A549 (cell line): Measurements from ENCODE around the gene DVL2. TPM values are rescaled to one million over a fixed set of nuclear protein-coding genes. Genes with fewer than 3 reads are reported as not detected.

Source experiments
- ATAC-seq, 2 experiments: fragments of 200-7000 bp in 1 of 2; fragments of >200 bp in 1 of 2; cut with Nextera tagmentation in 1 of 2; cut with Tn5 transposase in 1 of 2; 3 replicates each; pipeline versions ENCODE4 v1.8.0 to v1.9.1; 2018 to 2020; ENCODE audit warnings: mild to moderate bottlenecking in 1 of 2, moderate library complexity in 1 of 2
- CTCF ChIA-PET: fragments of 300-600 bp; sonication (Branson Sonifier 250); formaldehyde crosslinking; extraction: SDS; loops from one replicate; lab custom pipeline; 2021; ENCODE audit warnings: antibody characterized with exemption, inconsistent platforms; lab: Yijun Ruan, JAX
- POLR2A ChIA-PET: fragments of 350-600 bp; formaldehyde crosslinking; extraction: SDS; loops from one replicate; lab custom pipeline; 2021; ENCODE audit warnings: antibody characterized with exemption, inconsistent platforms; lab: Yijun Ruan, JAX
- DNase-seq, 2 experiments: peaks; one replicate each; pipeline versions ENCODE4 v3.0.0 to v3.0.0-alpha.2; 2011 to 2016; ENCODE audit warnings: low read depth in 1 of 2, low spot score in 1 of 2
- FAIRE-seq: peaks from 2 replicates; lab custom pipeline; 2011; peaks lifted over from hg19 to GRCh38; lab: Jason Lieb, UNC
- H3K27ac ChIP-seq, 2 experiments: fragments of >200 bp; sonication (Bioruptor Twin); formaldehyde crosslinking; 3 replicates each; pipeline ENCODE4 v1.5.1; 2016 to 2017
- H3K4me1 ChIP-seq: fragments of >200 bp; sonication (Bioruptor Twin); formaldehyde crosslinking; 3 replicates; pipeline ENCODE4 v1.6.1; 2016
- H3K4me2 ChIP-seq: fragments of >200 bp; sonication (Bioruptor Twin); formaldehyde crosslinking; 3 replicates; pipeline ENCODE4 v1.6.1; 2016
- H3K4me3 ChIP-seq: fragments of >200 bp; sonication (Bioruptor Twin); formaldehyde crosslinking; 3 replicates; pipeline ENCODE4 v1.5.1; 2016
- H3K9me3 ChIP-seq: fragments of >200 bp; sonication (Bioruptor Twin); formaldehyde crosslinking; 3 replicates; pipeline ENCODE4 v1.6.1; 2016
- BHLHE40 ChIP-seq: IDR thresholded peaks from 2 replicates; pipeline ENCODE4 v1.6.1; 2012; ENCODE audit warnings: low read depth, low read length, inconsistent platforms
- CHD2 ChIP-seq: fragments of 150-350 bp; IDR thresholded peaks from 2 replicates; pipeline ENCODE4 v1.6.1; 2014; ENCODE audit warnings: low read length; ENCODE audit not compliant: partially characterized antibody
- EHMT2 ChIP-seq: fragments of 200-600 bp; sonication (generic); IDR thresholded peaks from 2 replicates; pipeline ENCODE4 v1.6.1; 2016; ENCODE audit warnings: antibody characterized with exemption, low read depth, mild to moderate bottlenecking, moderate library complexity
- EP300 ChIP-seq, 2 experiments: fragments of >200 bp; sonication (Bioruptor Twin); formaldehyde crosslinking; IDR thresholded peaks; 2 replicates in 1 of 2; 3 replicates in 1 of 2; pipeline ENCODE4 v1.6.1; 2016 to 2017
- FOSL2 ChIP-seq, 2 experiments: fragments of 450-650 bp in 1 of 2; fragments of >200 bp in 1 of 2; sonication (Bioruptor Twin) in 1 of 2; formaldehyde crosslinking; IDR thresholded peaks; 2 replicates each; pipeline versions ENCODE4 v1.5.0 to v1.6.1; 2016 to 2020; ENCODE audit warnings: mild to moderate bottlenecking in 1 of 2, moderate library complexity in 1 of 2
- GATA3 ChIP-seq: IDR thresholded peaks from 2 replicates; pipeline ENCODE4 v1.6.1; 2012; ENCODE audit warnings: borderline replicate concordance
- HEYL ChIP-seq: fragments of 250-450 bp; sonication (Bioruptor Pico); IDR thresholded peaks from 2 replicates; pipeline ENCODE4 v1.8.0; 2021; ENCODE audit warnings: mild to moderate bottlenecking, moderate library complexity
- KDM5A ChIP-seq: fragments of 200-600 bp; sonication (generic); IDR thresholded peaks from 2 replicates; pipeline ENCODE4 v1.6.1; 2016; ENCODE audit warnings: antibody characterized with exemption, mild to moderate bottlenecking
- MYC ChIP-seq: IDR thresholded peaks from 2 replicates; pipeline ENCODE4 v1.6.1; 2012; ENCODE audit warnings: mild to moderate bottlenecking, inconsistent platforms, low read length, improper control_type of control experiment, borderline replicate concordance
- PHF8 ChIP-seq: fragments of 200-600 bp; sonication (generic); IDR thresholded peaks from 2 replicates; pipeline ENCODE4 v1.6.1; 2016; ENCODE audit warnings: low read depth, mild to moderate bottlenecking, antibody characterized with exemption, moderate library complexity, borderline replicate concordance
- POLR2A ChIP-seq: IDR thresholded peaks from 2 replicates; pipeline ENCODE4 v1.6.1; 2012; ENCODE audit warnings: mild to moderate bottlenecking, low read length
- RARB ChIP-seq: fragments of 250-450 bp; sonication (Bioruptor Pico); IDR thresholded peaks from 2 replicates; pipeline ENCODE4 v1.8.0; 2021; ENCODE audit warnings: mild to moderate bottlenecking, moderate library complexity
- RNF2 ChIP-seq: fragments of 200-600 bp; sonication (generic); IDR thresholded peaks from 2 replicates; pipeline ENCODE4 v1.6.1; 2016; ENCODE audit warnings: low read depth, mild to moderate bottlenecking, antibody characterized with exemption, moderate library complexity, borderline replicate concordance
- TFCP2L1 ChIP-seq: fragments of 250-450 bp; sonication (Bioruptor Pico); IDR thresholded peaks from 2 replicates; pipeline ENCODE4 v1.5.0; 2021; ENCODE audit warnings: mild to moderate bottlenecking
- TP53 ChIP-seq: fragments of 250-450 bp; sonication (Bioruptor Pico); IDR thresholded peaks from 2 replicates; pipeline ENCODE4 v1.5.0; 2021; ENCODE audit warnings: mild to moderate bottlenecking, moderate library complexity
- ZC3H11A ChIP-seq: fragments of 450-650 bp; IDR thresholded peaks from 2 replicates; pipeline ENCODE4 v1.6.1; 2014; ENCODE audit warnings: antibody characterized with exemption, mild to moderate bottlenecking
- WGBS: methylation state at CpG from one replicate; pipeline ENCODE4 v1.1.6; 2017; ENCODE audit errors: missing lambda C conversion rate; 5-methylcytosine and 5-hydroxymethylcytosine counted together
- polyA plus RNA-seq, 4 experiments: library from polyadenylated mRNA; depleted of rRNA in 3 of 4; stranded (reverse); fragments of >200 nt; fragmentation: RNase III in 1 of 4; extraction: RNeasy Plus Mini Kit Qiagen cat#74134 plus additional on column Dnase treatment in 1 of 4; gene quantifications; 2 replicates in 3 of 4; 3 replicates in 1 of 4; pipeline ENCODE4 v1.2.3, GENCODE V29; 2011 to 2017
- TF ChIP-seq, protein P1 (sequence below): fragments of >200 bp; sonication (Bioruptor Twin); formaldehyde crosslinking; IDR thresholded peaks from 3 replicates; pipeline ENCODE4 v1.6.1; 2016
- TF ChIP-seq, protein P2 (sequence below): fragments of >200 bp; sonication (Bioruptor Twin); formaldehyde crosslinking; IDR thresholded peaks from 2 replicates; pipeline ENCODE4 v1.6.1; 2016
- TF ChIP-seq, protein P3 (sequence below): fragments of 200-600 bp; sonication (generic); IDR thresholded peaks from 2 replicates; pipeline ENCODE4 v1.6.1; 2016; ENCODE audit warnings: antibody characterized with exemption, mild to moderate bottlenecking, moderate library complexity
- TF ChIP-seq, protein P4 (sequence below): IDR thresholded peaks from 2 replicates; pipeline ENCODE4 v1.6.1; 2012
- TF ChIP-seq, protein P5 (sequence below): fragments of 250-450 bp; sonication (Bioruptor Pico); IDR thresholded peaks from 2 replicates; pipeline ENCODE4 v1.5.0; 2020; ENCODE audit warnings: low read depth, mild to moderate bottlenecking, moderate library complexity
- TF ChIP-seq, protein P6 (sequence below): IDR thresholded peaks from 2 replicates; pipeline ENCODE4 v1.6.1; 2012; ENCODE audit warnings: low read depth, borderline replicate concordance
- TF ChIP-seq, protein P7 (sequence below): fragments of 450-650 bp; IDR thresholded peaks from 2 replicates; pipeline ENCODE4 v1.6.1; 2014; ENCODE audit warnings: antibody characterized with exemption

Gene DVL2
- polyA plus RNA-seq, 2 of the 4 experiments (the other 2 are of a cell fraction) = 5.7 to 40.4 TPM

DNA sequence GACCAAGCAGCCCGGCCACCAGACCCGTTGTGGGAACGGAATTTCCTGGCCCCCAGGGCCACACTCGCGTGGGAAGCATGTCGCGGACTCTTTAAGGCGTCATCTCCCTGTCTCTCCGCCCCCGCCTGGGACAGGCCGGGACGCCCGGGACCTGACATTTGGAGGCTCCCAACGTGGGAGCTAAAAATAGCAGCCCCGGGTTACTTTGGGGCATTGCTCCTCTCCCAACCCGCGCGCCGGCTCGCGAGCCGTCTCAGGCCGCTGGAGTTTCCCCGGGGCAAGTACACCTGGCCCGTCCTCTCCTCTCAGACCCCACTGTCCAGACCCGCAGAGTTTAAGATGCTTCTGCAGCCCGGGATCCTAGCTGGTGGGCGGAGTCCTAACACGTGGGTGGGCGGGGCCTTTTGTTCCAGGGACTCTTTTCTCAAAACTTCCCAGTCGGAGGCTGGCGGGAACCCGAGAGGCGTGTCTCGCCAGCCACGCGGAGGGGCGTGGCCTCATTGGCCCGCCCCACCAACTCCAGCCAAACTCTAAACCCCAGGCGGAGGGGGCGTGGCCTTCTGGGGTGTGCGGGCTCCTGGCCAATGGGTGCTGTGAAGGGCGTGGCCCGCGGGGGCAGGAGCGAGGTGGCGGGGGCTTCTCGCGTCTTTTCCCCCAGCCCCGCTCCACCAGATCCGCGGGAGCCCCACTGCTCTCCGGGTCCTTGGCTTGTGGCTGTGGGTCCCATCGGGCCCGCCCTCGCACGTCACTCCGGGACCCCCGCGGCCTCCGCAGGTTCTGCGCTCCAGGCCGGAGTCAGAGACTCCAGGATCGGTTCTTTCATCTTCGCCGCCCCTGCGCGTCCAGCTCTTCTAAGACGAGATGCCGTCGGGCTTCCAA, 47.0 kb upstream of the DVL2 start, which contains the start of gene SLC2A4:
Gene SLC2A4 (plus strand): TSS at position 645 of the 879 bp plus-strand sequence. CDS start 217 bp downstream, at position 862.
- FAIRE-seq (peak; percentile 67), DNase-seq (peak; percentile 98 to 99), ATAC-seq (peak; percentile 61 to 82)
- H3K4me2 ChIP-seq = peak within 1 kb of the TSS; percentile 95
- H3K4me3 ChIP-seq = peak within 1 kb of the TSS; percentile 46
- TF ChIP-seq EP300 (IDR thresholded peaks at IDR 0.05) = no peak
- TF ChIP-seq, protein P1, sequence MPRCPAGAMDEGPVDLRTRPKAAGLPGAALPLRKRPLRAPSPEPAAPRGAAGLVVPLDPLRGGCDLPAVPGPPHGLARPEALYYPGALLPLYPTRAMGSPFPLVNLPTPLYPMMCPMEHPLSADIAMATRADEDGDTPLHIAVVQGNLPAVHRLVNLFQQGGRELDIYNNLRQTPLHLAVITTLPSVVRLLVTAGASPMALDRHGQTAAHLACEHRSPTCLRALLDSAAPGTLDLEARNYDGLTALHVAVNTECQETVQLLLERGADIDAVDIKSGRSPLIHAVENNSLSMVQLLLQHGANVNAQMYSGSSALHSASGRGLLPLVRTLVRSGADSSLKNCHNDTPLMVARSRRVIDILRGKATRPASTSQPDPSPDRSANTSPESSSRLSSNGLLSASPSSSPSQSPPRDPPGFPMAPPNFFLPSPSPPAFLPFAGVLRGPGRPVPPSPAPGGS = no peak
- no peak for TF ChIP-seq HEYL (CRISPR knock-in tag)
- no peak for TF ChIP-seq TP53 (CRISPR knock-in tag)
- TF ChIP-seq KDM5A = no peak
- no peak for TF ChIP-seq EHMT2
- TF ChIP-seq RARB = no peak
- peak; percentile 97; the same call in 1 of the 2 replicates for TF ChIP-seq MYC
- no peak for TF ChIP-seq BHLHE40
- TF ChIP-seq RNF2 = no peak
- TF ChIP-seq, protein P2, sequence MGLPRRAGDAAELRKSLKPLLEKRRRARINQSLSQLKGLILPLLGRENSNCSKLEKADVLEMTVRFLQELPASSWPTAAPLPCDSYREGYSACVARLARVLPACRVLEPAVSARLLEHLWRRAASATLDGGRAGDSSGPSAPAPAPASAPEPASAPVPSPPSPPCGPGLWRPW = no peak
- TF ChIP-seq CHD2 = peak; percentile 50
- TF ChIP-seq, protein P3, sequence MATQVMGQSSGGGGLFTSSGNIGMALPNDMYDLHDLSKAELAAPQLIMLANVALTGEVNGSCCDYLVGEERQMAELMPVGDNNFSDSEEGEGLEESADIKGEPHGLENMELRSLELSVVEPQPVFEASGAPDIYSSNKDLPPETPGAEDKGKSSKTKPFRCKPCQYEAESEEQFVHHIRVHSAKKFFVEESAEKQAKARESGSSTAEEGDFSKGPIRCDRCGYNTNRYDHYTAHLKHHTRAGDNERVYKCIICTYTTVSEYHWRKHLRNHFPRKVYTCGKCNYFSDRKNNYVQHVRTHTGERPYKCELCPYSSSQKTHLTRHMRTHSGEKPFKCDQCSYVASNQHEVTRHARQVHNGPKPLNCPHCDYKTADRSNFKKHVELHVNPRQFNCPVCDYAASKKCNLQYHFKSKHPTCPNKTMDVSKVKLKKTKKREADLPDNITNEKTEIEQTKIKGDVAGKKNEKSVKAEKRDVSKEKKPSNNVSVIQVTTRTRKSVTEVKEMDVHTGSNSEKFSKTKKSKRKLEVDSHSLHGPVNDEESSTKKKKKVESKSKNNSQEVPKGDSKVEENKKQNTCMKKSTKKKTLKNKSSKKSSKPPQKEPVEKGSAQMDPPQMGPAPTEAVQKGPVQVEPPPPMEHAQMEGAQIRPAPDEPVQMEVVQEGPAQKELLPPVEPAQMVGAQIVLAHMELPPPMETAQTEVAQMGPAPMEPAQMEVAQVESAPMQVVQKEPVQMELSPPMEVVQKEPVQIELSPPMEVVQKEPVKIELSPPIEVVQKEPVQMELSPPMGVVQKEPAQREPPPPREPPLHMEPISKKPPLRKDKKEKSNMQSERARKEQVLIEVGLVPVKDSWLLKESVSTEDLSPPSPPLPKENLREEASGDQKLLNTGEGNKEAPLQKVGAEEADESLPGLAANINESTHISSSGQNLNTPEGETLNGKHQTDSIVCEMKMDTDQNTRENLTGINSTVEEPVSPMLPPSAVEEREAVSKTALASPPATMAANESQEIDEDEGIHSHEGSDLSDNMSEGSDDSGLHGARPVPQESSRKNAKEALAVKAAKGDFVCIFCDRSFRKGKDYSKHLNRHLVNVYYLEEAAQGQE = peak; percentile 44; the same call in 1 of the 2 replicates
- TF ChIP-seq, protein P4, sequence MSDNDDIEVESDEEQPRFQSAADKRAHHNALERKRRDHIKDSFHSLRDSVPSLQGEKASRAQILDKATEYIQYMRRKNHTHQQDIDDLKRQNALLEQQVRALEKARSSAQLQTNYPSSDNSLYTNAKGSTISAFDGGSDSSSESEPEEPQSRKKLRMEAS = peak; percentile 90
- TF ChIP-seq, protein P5, sequence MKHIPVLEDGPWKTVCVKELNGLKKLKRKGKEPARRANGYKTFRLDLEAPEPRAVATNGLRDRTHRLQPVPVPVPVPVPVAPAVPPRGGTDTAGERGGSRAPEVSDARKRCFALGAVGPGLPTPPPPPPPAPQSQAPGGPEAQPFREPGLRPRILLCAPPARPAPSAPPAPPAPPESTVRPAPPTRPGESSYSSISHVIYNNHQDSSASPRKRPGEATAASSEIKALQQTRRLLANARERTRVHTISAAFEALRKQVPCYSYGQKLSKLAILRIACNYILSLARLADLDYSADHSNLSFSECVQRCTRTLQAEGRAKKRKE (CRISPR knock-in tag) = no peak
- no peak for TF ChIP-seq POLR2A
- no peak for TF ChIP-seq FOSL2 (IDR thresholded peaks at IDR 0.05)
- 0 out of 2 replicates have a peak, but pooled peaks have one; percentile 3 for TF ChIP-seq FOSL2 (CRISPR knock-in tag; IDR thresholded peaks at IDR 0.05)
- TF ChIP-seq, protein P6, sequence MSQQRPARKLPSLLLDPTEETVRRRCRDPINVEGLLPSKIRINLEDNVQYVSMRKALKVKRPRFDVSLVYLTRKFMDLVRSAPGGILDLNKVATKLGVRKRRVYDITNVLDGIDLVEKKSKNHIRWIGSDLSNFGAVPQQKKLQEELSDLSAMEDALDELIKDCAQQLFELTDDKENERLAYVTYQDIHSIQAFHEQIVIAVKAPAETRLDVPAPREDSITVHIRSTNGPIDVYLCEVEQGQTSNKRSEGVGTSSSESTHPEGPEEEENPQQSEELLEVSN = peak; percentile 92
- TF ChIP-seq, protein P7, sequence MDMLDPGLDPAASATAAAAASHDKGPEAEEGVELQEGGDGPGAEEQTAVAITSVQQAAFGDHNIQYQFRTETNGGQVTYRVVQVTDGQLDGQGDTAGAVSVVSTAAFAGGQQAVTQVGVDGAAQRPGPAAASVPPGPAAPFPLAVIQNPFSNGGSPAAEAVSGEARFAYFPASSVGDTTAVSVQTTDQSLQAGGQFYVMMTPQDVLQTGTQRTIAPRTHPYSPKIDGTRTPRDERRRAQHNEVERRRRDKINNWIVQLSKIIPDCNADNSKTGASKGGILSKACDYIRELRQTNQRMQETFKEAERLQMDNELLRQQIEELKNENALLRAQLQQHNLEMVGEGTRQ = peak; percentile 59
- no peak for TF ChIP-seq PHF8
- TF ChIP-seq ZC3H11A = no peak
- peak; percentile 3; the same call in 1 of the 2 replicates for TF ChIP-seq GATA3
- TF ChIP-seq TFCP2L1 (CRISPR knock-in tag) = 0 out of 2 replicates have a peak, but pooled peaks have one; percentile 66
- H3K4me1 ChIP-seq = peaks cover 11% of the 10 kb centered on the region
- POLR2A ChIA-PET = interaction anchor here (0.6 to 1.2 kb wide), 8 partner anchors 12 to 106 kb away, joined by 3 to 11 read pairs (median 4); partner anchors contain the start of gene CTDNEP1
- H3K27ac ChIP-seq = peak within 1 kb of the TSS; percentile 47 to 74
- CTCF ChIA-PET = interaction anchor here (0.5 to 13.5 kb wide), 33 partner anchors 10 to 929 kb away, joined by 3 to 446 read pairs (median 4); partner anchors contain the start of genes ACADVL, AURKB, DLG4 and GABARAP
- H3K9me3 ChIP-seq = no peaks in the 10 kb centered on the region
- 2% methylated on average over 45 of the region's 71 CpGs for WGBS
